Measurements from ENCODE around the gene PIK3AP1.
"Not testable (repeated sequence)": the region's sequence is repeated elsewhere in the genome, so short reads cannot be mapped to it uniquely, and the experiment has no call there.

PIK3AP1 gene

DNA sequence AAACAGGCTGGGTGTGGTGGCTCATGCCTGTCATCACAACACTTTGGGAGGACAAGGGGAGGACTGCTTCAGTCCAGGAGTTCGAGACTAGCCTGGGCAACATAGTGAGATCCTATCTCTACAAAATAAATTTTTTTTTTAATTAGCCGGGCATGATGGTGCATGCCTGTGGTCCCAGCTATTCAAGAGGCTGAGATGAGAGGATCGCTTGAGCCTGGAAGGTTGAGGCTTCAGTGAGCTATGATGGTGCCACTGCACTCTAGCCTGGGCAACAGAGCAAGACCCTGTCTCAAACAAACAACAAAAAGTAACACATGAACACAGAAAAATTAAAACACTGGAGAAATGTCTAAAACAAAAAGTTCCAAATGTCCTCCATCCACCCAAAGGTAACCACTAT is 22.9 kb downstream of the PIK3AP1 start:
- DNase-seq (ENCODE audit: low read depth, low spot score), result no peak

DNA sequence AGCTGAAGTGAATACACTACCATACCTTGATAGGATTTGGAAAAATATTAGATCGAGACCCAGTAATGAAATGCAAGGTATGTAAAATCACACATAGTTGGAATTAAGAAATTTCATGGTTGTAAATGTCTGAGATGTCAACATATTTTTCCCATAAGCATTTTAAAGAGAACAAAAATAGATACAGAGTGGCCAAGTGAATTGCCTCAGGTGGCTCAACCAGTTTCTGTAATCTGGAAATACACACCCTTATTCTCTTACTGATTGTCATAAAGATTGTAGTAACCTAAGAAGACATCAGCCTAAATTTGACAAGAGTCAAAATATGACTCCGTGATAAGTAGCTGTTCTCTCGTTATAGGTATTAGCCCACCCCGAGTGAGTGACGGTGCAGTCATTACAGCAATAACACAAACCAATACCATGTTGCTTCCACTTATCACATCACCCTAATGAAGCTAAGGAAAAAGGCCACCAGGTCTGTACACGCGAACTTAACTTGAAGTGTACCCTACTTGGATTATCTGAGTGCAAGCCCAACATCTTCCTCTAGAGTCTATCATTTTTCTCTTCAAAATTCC is 23.4 kb downstream of the PIK3AP1 start:
- no peak for DNase-seq (ENCODE audit: low read depth, low spot score)

DNA sequence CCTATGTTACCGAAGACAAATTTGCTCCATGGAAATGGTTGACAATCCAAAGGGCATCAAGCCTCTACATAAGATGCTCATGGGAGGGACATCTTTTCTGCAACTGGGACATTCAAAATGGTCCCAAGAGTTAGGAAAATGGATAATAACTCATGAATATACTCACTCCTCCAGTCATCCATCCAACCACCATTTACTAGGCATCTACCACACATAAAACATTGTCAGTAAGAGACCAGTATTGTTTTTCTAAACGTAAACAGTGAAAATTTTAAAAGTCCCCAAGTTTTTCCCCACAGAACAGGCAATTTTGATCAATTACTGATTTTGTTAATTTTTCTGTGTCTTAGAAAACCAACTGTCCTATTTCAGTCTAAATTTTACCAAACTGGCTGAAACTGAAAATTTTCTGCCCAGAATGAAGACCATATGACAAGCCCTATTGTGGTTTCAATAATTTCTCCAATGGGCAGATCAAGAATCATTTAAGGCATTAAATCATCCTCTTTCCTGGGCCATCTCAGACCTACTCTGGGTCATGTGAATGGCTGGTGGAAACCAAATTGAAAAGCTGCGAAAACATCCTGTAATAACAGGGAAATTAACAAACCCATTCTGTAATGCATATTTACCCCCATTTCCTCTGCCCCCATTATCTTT is 24.2 kb downstream of the PIK3AP1 start:
- DNase-seq (ENCODE audit: low read depth, low spot score), result no peak

DNA sequence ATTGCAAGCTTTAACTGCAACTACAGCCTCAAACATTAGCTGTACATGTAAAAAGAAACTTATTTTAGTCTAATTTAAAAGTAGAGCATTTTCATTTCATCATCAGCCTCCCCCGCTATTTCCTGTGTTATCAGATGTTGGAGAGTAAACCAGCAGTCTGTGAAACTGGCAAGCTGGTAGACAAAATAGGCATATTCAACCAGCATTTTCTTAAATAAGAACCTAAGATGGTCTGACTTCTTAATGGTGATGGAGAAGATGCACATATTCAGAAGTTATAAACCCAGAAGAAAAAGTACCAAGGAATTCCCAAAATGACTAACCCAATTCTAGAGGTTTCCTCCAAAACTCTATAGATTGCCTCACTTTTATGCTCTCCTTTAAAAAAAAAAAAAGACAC is 24.9 kb downstream of the PIK3AP1 start:
- no peak for DNase-seq (ENCODE audit: low read depth, low spot score)

DNA sequence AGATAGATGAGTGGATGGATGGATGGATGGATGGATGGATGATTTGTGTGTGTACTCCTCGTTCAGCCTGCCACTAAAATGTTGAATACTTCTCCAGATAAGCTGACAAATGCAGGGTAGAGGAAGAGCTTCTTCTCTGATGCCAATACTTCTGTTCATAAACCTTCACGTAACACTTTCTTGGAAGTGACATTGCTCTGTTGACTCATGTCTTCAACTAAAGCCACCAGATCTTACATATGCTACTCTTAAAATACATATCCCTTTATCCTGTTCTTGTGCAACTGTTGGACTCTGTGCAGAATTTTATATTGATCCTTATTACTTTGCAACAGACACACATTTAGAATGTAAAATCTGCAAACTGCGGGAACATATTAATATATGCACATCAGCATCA is 26.9 kb downstream of the PIK3AP1 start:
- no peak for DNase-seq (ENCODE audit: low read depth, low spot score)

DNA sequence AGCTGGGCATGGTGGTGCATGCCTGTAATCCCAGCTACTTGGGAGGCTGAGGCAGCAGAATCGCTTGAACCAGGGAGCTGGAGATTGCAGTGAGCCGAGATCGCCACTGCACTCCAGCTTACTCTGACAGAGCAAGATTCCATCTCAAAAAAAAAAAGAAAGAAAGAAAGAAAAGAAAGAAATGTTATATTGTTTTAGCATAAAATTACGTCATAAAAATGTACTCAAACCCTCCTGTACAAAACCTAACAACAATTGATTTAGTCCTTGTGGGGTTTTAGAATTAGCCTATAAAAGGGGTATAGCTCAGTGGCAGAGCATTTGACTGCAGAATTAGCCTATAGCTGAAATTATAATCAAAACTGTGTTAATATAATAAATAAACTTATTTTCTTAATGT is 27.9 kb downstream of the PIK3AP1 start:
- no peak for DNase-seq (ENCODE audit: low read depth, low spot score)

DNA sequence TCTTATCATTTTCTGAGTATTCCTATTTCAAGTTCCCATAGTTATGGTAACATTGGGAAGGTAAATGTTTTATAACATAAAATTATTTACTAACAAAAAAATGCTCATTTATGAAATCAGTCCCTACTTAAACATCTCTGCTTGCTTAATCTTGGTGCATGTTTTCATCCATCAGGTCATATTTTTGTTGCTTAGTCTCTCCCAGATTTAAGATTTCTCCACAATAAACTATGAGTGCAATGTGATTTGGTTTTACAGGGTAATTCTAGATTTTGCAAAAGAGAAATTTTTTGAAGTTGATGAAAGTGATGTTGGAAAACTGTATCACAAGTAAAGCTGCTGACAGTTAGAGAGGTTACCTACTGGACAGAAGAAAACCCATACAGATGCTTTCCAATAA is 28.6 kb downstream of the PIK3AP1 start:
- DNase-seq (ENCODE audit: low read depth, low spot score), result no peak

DNA sequence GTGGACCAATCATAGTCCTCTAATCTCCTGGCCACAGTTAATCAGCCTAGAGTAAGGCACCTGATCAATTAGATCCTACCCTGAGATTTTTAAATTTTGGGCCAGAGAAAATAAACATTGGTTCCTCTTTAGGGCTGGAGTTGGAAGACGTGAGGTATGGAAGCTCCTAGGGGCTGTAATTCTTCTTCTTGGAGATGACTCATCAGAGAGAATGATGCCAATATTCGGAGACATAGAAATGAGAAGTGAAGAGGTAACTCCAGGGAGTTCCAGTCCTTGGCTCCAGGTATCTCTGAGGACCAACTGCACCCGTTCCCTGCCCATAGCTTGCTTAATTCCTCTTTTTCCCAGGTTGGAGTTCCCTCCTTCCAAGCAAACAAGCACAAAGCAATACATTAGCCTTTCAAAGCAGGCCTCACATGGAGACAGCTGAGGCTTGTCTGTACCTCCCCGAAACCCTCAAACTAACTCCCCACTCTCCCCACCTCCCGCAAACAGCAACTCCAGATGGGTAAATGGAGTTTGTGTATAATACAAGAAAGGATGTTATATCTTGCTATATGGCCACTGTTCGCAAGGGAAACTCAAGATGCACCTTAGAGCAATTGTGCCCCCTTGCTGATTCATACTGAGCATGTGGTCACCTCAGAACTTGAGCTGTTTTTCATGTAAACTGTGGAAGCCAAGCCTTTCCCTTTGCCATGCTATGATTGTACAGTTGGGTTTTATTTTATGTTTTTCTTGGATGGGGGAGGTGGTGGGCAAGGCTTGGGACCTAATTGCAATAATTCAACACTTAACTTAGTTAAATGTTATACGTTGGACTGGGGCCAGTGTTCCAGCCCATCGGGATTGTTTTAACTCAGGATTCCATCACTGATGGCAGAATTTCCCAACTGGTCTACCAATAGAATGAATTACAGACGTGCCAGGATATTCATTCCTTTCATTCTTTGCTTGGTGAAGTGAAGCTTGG is 29.3 kb downstream of the PIK3AP1 start:
- DNase-seq (ENCODE audit: low read depth, low spot score), result no peak

DNA sequence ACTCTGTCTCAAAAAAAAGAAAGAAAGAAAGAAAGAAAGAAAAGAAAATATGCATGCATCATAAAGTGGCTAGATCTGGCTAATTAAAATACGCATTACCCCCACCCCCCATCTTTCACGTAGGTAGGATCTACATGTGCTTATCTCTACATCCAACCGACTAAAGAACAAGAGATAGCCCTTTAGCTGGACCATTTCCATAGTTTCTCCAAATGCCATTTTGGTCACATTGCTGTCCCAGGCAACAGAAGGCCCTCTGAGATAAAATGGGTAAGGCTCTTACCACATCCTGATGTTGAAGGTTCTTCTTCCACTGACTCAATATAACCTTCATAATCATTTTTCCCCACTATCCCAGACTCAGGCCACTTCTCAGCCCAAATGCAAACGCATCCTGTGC is 31.5 kb downstream of the PIK3AP1 start:
- DNase-seq (ENCODE audit: low read depth, low spot score), result no peak

DNA sequence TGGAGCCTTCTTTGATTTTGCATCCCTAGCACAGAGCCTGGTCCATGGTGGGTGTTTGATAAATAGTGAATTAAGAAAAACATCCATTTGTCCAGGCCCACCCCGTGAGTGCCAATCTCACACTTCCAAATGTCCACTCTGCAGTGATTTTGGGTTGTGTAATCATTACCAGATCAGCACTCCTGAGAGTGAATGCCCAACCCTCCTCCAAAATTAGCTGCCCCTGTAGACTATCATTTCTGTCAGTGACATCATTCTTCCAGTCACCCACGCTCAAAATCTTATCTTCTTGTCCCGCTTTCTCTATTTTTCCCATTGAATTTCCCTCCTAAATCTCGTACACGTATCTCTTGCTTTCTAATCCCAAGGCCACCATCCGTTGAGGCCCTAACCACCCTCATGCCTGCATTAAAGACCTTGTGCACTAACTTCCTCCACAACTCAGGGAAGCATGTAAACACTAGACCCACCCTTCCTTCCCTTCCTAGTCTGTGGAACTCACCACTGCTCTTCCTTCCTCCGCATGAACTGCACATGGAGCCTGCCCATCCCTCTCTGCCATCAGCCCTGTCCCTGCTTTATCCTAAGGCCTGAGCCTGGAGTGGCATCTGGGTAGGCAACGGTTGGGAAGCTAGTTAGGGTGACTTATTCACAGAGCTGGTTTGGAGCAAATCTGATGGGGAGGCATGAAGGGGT is 32.8 kb downstream of the PIK3AP1 start:
- DNase-seq (ENCODE audit: low read depth, low spot score), result no peak

DNA sequence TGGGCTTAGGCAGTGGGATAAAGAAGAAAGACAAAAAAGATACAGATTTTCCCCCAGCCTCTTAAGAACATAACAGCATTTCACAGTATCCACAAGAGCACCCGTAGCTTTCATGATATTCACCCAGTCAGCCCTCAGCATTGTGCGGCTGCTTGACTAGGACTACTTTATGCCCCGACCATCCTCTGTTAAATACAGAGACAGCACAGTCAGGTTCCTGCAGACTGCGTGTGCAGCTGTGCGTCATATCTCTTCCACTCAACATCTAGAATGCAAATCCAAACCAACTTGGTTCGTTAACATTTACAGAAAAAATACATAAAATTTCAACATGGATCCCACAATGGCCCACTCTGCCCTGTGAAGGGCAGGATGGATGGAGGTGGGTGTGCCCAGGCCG is 33.8 kb downstream of the PIK3AP1 start:
- DNase-seq (ENCODE audit: low read depth, low spot score), result no peak

DNA sequence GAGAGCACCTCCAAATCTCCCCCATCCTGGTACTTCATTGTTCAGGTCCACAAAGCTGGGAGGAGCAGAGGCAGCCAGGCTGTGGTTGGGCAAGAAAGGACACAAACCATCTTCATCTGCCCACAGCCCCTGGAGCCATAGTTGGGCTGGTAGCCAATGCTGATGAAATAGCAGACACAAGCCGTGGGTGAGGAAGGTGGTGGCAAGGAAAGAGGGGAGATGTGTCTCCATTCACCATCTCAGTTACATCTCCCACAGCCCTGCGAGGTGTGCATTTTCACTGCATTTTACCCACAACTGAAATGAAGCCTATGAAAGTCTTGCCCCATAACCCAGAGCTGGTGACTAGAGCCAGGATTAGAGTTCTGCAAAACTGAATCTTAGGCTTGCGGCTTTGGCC is 35.0 kb downstream of the PIK3AP1 start:
- DNase-seq (ENCODE audit: low read depth, low spot score), result no peak

DNA sequence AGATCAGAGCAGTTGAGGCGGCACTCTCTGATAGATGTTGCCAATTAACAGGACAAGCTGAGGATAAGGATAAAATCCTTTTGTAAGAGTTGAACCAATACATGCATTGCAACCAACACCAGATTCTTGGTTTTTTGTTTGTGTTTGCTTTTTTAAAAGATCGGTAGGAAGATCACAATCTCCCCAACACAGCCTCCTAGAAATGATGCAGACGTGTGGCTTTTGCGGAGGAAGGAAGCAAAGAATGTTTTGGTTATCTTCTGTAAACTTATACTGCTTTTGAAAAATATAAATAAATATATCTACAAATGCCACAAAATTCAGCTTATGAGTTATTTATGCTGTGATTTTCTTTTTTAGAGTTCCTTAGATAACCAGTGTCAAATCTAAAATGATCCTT is 35.5 kb downstream of the PIK3AP1 start:
- no peak for DNase-seq (ENCODE audit: low read depth, low spot score)

DNA sequence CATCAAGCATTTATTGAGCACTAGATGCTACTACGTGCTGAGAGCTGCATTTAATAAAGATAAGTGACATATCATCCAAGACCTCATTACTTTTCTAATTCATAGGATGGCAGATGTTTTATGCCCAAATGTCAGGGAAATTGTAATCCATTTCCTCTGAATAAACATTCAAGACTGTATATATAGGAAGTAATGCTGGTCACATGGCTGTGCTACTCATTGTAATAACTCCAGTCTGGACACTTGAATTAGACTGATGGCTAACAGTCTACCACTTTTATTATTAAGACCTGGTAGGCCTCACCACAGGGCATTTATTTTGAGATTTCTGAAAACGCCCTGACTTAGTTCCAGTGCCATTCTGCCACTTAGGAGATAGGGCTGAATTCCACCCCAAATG is 36.6 kb downstream of the PIK3AP1 start:
- DNase-seq (ENCODE audit: low read depth, low spot score), result no peak

DNA sequence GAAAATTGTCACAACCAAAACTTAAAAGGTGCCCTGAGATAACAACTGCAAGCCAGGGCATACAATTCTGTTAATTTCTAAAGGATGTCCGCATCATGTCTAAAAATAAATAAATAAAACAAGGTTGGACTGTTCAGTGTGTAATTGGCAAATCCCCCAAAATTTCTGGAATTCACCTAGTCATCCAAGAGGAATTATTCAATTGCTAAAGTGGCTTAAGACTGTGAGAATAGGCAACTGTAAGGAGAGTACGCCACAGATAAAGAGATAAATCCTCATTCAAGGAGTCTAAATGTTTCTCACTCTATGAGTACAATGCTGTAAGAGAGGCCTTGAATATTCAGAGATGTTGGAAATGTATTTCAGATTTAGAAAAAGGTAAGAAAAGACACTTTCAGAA is 37.2 kb downstream of the PIK3AP1 start:
- no peak for DNase-seq (ENCODE audit: low read depth, low spot score)

DNA sequence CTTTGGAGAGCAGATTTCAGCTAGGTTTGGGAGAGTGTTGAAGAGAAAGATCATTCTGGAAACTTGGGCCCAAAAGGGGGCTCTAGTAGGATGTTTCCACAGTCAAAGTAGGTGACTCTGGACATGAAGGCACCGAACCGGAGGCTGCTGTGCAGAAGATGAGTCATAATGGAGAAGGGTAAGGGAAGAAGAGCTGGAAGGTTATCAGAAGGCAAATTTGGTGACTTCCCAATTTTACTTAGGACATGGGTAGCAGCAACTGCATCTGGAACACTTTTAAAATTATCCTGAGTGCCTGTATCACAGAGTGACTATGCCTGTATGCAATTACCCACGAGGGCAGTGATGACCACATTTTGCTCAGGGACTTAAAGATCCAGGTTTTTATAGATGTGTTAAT is 38.8 kb downstream of the PIK3AP1 start:
- no peak for DNase-seq (ENCODE audit: low read depth, low spot score)

DNA sequence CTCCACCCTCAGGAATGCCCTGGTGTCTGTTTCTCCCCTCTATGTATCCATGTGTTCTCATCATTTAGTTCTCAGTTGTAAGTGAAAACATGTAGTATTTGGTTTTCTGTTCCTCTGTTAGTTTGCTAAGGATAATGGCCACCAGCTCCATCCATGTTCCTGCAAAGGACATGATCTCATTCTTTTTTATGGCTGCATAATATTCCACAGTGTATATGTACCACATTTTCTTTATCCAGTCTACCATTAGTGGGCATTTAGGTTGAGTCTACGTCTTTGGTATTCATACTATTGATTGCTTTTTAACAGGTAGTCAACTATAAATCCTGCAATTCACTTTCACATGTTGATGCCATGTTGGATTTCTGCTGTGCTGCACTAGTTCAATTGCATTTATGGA is 39.9 kb downstream of the PIK3AP1 start:
- not testable (repeated sequence) for DNase-seq (ENCODE audit: low read depth, low spot score)

DNA sequence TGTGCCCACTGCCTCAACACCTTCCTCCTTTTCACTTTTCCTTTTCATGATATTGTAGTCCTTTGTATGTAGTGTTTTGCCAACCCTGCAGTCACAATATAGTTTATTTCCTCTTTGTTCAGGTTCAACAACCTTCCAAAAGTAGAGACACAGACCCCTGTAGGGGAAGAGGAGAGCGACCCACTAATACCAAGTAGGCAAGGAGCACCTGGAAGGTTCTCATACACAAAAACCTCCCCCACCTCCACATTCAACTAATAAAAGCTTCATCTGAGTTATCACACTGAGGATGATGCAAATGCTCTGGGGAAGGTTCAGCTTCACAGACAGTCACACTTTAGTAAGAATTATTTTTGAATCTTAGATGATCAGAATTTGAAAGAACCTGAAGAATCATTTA is 41.6 kb downstream of the PIK3AP1 start:
- no peak for DNase-seq (ENCODE audit: low read depth, low spot score)

DNA sequence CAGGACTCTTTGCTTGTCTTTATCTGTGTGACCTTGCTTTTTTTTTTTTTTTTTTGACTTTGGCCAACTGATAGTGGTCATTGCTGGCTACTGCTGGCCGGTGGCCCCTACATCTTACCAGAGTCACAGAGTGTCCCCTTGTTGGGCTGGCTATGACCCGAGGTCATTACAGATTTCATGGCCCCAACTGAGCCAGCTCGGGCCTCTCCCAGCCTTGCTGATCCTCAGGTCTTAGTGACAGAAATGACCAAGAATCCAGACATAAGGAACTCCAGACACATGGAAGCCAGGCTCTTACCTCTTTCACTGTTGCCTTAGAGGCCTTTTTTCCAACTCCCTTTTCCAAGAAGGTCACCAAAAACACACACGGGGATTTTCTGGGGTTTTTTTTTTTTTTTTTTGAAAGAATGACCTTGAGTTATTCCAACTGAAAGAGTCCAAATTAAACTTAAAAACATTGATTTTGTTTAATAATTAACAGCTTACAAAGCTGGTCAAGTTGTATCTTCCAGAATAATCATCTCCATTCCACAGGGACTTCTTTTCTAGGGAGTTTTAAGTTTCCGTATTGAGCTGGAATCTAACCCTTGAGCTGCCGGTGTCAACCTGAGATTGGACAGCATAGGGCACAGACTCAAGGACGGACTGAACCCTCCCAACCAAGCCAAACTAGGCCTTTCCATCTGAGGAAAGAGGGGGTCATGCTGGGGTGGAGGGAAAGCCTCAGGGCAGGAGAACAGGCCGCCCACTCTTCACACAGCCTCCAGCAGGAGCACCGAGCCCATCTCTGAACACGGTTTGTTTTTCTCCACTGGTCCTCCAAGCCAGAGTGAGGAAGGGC is 43.8 kb downstream of the PIK3AP1 start:
- DNase-seq (ENCODE audit: low read depth, low spot score), result no peak

DNA sequence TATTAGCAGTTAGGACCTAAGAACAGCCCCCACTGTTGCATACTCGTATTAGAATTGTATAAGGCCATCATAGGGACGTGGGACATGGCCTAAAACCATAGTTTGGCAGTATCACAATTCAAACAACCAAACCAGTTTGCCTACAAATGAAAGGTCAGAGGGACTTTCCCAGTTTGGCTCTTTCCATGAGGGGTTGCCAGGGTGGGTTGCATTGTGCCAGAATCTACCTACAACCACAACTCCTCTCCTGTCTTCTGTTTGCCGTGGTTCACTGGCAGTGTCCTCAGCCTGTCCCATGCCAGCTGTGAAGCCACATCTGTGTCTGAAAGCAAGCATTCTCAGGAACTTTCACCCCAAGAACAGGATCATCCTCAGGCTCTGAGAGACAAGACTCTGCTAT is 44.5 kb downstream of the PIK3AP1 start:
- no peak for DNase-seq (ENCODE audit: low read depth, low spot score)
